GM18505 (cell line): ENCODE measurements around the gene MOSMO.
"Not testable (repeated sequence)": the region's sequence is repeated elsewhere in the genome, so short reads cannot be mapped to it uniquely, and the experiment has no call there.

Experiments
- ATAC-seq: cut with Tn5 transposase; IDR thresholded peaks from one replicate; pipeline ENCODE4 v1.9.1; 2021; ENCODE audit not compliant: unreplicated experiment
- POLR2A ChIP-seq: IDR thresholded peaks from 4 replicates; pipeline ENCODE4 v1.6.1; 2011; ENCODE audit warnings: borderline replicate concordance; ENCODE audit not compliant: insufficient read depth, insufficient read length; ENCODE audit errors: extremely low read depth

MOSMO gene

DNA sequence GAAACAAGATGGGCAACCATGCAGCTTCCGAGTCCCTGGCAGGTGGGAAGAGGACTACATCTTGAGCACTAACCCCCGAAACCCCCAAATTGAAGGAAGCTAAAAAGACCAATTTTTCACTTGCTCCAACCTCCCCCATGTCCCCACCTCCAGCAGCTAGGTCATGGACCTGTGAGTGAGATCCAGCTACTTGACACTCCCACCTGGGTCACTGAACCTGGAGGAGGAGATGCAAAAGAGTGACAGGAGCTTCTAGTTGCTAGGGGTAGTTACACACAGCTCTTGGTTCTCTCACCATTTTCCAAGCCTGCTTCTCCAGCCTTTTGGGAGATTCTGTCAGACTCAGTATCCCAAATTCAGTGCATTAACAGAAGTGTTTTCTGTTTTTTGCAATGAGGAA, 18.2 kb upstream of the MOSMO start:
- no peak for TF ChIP-seq POLR2A
- no peak for ATAC-seq

GRCh38 chr16:21990381-21990944, 17.4 kb upstream of the MOSMO start:
- TF ChIP-seq POLR2A = no peak
- ATAC-seq = no peak

GRCh38 chr16:21991621-21992020, 16.3 kb upstream of the MOSMO start:
- TF ChIP-seq POLR2A = no peak
- no peak for ATAC-seq

DNA sequence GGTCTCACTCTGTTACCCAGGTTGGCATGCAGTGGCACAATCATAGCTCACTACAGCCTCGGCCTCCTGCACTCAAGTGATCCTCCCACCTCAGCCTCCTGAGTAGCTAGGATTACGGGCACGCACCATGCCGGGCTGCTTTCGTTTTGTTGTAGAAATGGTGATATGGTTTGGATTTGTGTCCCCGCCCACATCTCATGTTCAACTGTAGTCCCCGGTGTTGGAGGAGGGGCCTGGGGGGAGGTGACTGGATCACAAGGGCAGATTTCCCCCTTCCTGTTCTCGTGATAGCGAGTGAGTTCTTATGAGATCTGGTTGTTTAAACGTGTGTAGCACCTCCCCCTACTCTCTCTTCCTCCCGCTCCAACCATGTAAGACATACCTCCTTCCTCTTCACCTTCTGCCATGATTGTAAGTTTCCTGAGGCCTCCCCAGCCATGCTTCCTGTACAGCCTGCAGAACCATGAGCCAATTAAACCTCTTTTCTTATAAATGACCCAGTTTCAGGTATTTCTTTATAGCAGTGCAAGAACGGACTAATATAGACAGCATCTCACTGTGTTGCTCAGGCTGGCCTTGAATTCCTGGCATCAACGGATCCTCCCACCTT, 12.9 kb upstream of the MOSMO start:
- no peak for TF ChIP-seq POLR2A
- no peak for ATAC-seq

DNA sequence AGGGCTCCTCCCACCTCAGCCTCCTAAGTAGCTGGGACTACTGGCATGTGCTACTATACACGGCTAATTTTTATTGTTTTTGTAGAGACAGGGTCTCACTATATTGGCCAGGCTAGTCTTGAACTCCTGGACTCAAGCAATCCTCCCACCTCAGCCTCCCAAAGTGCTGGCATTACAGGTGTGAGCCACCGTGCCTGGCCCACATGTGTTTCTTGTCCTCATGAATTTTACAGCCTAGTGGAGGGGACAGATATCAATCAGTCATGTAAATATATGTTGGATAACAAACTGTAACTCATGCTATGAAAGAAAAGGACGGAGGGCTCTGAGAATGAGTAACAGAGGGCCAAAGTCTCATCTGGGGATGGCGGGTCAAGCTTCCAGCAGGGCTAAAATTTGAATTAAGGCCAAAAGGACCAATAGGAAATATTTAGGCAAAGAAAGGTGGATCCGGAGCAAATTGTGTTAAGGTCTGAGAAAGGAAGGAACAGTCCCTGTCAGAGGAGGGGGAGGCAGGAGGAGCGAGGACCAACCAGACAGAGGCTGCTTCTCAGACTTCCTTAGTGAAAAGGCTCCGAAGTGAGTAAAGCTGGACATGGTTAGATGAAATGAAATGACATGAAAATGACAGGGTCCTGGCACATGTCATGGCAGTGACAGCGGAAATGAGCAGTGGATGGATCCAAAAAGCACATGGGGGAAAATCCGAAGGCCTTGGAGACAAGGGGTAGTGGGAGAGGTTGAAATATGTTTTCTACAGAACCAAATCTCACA, 10.8 kb upstream of the MOSMO start:
- no peak for TF ChIP-seq POLR2A
- ATAC-seq = no peak

GRCh38 chr16:21997697-21998480, 10.0 kb upstream of the MOSMO start:
- ATAC-seq = no peak
- no peak for TF ChIP-seq POLR2A

- no peak for ATAC-seq
- no peak for TF ChIP-seq POLR2A
Measured at GRCh38 chr16:22001591-22001990, 6.3 kb upstream of the MOSMO start.

GRCh38 chr16:22002047-22002446, 5.9 kb upstream of the MOSMO start:
- not testable (repeated sequence) for ATAC-seq

- TF ChIP-seq POLR2A = no peak
- ATAC-seq = no peak
Measured at GRCh38 chr16:22003195-22003594, 4.7 kb upstream of the MOSMO start.

DNA sequence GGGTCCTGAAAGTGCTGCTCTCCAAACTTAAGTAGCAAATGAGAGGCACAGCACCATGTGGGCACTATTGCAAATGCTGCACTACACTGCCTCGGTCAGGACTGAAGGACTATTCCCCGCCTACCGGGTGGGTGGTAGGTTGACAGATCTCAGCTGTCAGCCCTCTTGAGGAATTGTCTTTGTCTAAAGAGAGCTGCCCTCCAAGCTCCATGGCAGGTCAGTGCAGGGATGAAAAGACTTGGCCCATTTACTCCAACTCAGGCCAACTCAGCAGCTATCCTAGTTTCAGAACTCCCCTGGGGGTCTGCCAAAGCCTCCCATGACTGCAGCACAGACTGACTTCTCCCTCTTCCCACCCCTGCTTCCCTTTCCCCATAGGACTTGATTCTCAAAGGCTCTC, 3.6 kb upstream of the MOSMO start:
- ATAC-seq = no peak
- TF ChIP-seq POLR2A = no peak

DNA sequence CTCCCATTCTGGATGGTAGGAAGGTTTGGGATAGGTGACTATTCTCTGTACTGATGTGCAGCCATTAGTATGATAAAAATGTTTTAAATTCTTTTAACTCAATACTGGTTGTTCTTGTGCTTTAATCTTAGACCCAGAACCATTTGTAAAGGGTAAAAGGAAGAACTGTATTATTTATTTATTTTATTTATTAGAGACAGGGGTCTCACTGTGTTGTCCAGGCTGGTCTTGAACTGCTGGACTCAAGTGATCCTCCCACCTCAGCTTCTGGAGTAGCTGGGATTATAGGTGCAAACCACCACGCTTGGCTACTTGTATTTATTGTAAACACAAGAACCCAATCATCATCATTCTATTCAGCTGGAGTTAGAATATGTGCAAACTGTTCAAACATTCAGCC, 2.2 kb upstream of the MOSMO start:
- TF ChIP-seq POLR2A = no peak
- ATAC-seq = no peak

DNA sequence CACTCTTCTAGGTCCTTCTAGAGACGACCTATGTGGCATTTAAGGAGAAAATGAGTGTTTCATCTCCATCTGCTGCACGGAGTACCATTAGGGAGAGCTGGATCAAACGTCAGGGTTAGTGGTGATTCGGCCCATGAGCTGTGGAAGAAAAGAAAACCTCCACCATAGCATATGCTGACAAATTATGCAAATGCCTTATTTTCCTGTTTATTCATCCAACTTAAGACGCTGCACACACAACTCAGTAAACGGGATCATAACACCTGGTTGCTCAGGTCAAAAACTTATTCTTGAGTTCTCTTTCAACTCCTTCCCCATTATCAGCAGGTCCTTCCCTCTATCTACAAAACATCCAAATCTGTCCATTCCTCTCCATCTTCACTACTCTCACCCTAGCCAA, 1.3 kb upstream of the MOSMO start:
- ATAC-seq = no peak
- no peak for TF ChIP-seq POLR2A

- TF ChIP-seq POLR2A = no peak
- ATAC-seq = no peak
Measured at GRCh38 chr16:22007159-22007508, 777 bp upstream of the MOSMO start.
